Suppressor macrophage treated with lipopolysaccharide for 1 hour (primary cell): Measurements from ENCODE around the gene P4HA1.

Experiments used
- DNase-seq, 3 donors: peaks; one replicate each; pipeline ENCODE4 v3.0.0-alpha.2; 2020 to 2022

The P4HA1 gene

DNA sequence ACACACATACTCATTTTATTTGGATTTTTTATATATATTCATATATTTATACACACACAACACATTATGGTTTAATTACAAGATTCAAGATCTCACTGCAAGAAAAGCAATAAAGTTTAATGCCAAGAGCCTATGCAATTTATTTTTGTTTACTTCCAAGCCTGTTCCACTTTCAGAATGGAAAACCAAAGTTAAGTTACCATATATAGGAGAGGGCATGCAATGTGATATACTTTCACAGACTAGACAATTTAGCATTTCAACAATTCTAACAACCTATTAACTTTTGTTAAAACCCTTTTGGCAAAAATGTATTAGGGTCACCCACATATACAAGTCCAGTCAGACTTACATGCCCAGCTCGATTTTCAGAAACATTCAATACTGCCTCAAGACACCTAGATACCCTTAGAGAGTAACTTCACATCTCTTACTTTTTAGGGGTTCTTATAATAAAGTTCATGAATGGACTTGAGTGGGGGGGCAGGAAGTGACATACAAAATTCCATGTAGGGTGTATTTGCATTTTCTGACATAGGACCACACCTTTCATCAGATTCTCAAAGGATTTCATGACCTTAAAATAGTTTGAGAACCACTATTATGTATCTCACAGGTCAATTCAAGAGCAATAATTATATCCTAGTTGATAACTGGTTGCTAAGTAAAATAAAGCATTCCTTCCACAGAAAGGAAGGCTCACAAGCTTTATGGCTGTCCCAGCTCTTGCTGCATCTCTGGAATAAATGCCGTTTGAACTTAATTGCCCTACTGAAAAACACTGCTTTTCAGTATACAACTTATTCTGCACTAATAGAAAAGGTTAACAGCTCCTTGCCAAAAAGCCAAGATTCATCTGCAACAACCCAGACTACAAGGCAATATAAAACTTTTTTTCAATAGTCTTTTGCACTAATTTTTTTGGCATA is 2.5 kb downstream of the P4HA1 start:
- DNase-seq, result peak in 1 of 3 donors; percentile 13

GRCh38 chr10:73092830-73093229 is 3.8 kb downstream of the P4HA1 start:
- no peak for DNase-seq

DNA sequence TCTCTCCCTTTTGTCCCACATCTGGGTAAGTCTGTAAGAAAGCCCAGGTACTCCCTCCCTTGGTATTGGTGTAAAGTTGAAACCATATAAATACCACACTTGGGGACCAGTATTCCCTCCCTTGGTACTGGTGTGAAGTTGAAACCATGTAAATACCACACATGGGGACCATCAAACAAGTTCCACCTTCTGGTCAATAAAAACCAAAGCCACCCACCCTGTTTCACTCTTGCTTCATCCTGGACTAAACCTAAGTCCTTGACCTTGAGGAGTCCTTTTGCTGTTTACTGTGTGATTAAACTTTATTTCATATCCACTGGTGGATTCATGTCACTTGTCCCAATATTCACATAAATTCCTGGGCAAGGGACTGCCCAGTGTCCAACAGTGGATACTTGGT is 8.4 kb downstream of the P4HA1 start:
- peak; percentile 15 to 25 (median 25) for DNase-seq

DNA sequence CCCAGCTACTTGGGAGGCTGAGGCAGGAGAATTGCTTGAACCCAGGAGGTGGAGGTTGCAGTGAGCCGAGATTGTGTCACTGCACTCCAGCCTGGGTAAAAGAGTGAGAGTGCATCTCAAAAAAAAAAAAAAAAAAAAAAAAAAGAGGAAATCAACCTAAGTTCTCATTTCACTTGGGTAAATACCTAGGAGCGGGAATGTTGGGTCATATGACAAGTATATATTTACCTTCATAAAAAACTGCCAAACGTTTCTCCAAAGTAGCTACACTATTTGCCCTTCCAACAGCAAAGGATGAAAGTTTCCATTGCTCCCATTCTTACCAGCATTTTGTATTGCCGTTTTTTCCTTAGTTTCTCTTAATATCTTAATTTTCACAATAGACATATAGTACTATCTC is 9.8 kb downstream of the P4HA1 start:
- DNase-seq, result peak in 1 of 3 donors; percentile 23

DNA sequence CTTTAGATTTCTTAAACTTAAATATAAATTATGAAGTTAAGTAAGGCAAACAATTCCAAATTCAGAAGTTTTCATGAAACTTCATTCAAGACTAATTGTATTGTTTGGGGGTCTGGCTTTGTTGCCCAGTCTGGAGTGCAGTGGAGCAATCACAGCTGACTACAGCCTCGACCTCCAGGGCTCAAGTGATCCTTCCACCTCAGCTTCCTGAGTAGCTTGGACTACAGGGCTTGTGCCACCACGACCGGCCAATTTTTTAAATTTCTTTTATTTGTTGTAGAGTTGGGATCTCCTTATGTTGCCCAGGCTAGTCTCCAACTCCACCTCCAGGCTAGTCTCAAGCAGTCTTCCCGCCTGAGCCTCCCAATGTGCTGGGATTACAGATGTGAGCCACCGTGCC is 12.5 kb downstream of the P4HA1 start:
- DNase-seq, result no peak

GRCh38 chr10:73083221-73083620 is 13.4 kb downstream of the P4HA1 start:
- DNase-seq, result no peak

DNA sequence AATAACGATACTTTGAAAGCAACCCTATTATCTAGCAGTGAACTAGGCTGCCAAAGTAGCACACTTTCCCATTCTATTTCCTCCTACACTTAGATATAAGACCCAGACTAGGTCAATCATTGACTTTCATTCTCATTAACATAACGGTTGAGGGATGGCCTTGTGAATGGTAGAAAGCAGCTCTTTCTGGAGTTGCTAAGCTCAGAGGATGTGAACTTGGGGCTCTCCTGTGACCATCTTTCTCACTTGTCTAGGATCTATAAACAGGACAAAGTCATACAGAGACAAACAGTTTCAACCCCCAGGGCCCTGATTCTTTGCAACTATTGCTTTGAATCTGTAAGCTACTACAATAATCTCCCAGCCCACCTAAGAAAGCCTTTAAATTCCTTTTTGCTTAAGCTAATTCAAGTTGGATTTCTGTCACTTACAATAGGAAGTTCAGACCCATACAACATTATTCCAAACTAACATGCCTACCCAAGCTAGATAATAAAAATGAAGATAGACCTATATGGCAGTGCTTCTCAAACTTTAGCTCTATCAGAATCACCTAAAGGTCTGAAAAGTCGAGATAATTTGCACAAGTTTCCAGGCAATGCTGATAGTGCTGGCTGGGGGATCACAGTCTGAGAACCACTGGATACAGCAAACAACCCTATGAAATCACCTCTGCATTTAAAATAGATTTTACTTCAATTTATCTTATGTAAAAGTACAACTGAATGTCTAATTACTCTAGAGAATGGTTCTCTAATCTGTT is 16.7 kb downstream of the P4HA1 start:
- DNase-seq, result no peak

GRCh38 chr10:73076360-73077183 is 20.1 kb downstream of the P4HA1 start:
- DNase-seq, result peak; percentile 33 to 50 (median 38)

DNA sequence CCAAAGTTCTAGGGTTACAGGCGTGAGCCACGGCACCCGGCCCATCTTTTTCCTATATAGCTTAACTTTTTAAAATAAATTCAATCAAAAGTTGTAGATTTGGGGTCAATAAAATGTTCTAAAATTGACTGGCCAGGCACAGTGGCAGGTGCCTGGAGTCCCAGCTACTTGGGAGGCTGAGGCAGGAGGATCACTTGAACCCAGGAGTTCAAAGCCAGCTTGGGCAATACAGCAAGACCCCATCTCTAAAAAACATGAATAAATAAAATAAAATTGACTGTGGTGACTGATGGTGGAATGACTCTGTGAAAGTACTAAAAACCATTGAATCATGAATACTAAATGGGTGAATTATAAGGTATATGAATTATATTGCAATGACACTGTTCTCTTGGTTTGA is 20.8 kb downstream of the P4HA1 start:
- no peak for DNase-seq

DNA sequence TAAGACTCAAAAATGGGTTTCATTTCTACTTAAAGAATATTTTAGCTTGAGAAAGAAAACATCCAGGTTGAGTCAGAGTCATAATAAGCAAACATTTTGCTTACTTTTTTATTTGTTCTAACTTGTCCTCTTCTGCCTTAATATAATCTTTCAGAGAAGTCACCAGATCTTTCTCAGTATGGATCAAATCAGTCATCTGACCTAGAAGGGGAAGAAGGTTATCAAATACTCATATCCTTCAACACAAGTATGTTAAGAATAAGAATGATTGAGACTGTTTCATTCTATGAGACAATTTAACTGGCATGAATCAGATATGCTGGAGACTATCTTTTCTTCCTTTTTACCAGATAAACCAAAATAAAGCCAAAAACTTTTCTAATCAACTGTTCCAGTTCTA is 23.0 kb downstream of the P4HA1 start:
- no peak for DNase-seq

DNA sequence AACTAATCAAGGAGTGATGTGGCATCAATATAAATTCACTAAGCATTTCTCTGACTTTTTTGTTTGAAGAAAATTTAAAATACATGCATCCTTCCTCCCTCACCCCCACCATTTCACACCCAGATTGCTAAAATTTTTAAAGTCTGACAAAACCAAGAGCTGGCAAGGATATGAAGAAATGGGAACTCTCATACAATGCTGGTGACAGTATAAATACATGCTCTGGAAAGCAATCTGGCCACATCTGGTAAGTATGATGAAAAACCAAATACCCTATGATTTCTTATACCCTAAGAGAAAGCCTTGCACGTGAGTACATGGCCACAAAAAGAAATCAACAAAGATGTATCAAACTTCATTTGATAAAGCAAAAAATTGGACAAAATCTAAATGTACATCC is 31.2 kb downstream of the P4HA1 start:
- no peak for DNase-seq

DNA sequence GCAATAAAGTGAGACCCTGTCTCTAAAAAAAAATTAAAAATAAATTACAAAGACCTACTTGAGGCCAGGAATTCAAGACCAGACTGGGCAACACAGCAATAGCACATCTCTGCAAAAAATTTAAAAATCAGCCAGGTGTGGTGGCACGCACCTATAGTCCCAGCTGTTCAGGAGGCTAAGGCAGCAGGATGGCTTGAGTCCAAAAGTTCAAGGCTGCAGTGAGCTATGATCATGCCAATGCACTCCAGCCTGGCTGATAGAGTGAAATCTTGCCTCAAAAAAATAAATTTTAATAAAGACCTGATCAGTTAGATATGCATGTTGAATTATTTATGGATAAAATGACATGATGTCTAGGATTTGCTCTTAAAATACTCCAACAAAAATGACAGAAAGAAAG is 34.9 kb downstream of the P4HA1 start:
- no peak for DNase-seq

- DNase-seq, result peak; percentile 10 to 35 (median 34)
Observed at GRCh38 chr10:73060738-73061635, 35.7 kb downstream of the P4HA1 start.

DNA sequence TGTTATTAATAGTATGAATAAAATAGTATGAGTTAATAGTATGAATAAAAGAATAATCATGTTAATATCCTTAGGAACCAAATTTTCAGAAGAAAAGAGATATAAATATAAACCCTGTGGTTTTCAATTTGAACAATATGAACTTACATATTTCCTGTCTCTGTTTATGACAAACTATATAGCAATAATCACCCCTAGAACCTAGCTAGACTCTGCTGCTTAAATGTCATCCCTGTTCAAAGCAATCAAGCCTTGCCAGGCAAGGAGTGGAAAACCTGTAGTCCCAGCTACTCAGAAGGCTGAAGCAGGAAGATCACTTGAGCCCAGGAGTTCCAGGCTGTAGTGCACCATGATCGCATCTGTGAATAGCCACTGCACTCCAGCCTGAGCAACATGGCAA is 36.5 kb downstream of the P4HA1 start:
- DNase-seq, result no peak

- DNase-seq, result no peak
Observed at GRCh38 chr10:73058057-73058591, 38.5 kb downstream of the P4HA1 start.

DNA sequence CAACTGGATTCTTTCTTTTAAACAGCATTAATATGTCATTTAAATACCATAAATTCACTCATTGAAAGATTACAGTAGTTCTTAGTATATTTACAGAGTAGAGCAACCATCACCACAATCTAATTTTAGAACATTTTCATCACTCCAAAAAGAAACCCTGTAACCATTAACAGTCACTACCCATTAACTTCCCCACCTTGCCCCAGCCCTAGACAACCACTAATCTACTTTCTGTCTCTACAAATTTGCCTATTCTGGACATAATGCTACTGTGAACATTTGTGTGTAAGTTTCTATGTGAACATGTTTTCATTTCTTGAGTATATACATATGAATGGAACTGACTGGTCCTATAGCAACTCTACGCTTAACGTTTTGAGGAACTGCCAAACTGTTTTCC is 42.4 kb downstream of the P4HA1 start:
- DNase-seq, result no peak

DNA sequence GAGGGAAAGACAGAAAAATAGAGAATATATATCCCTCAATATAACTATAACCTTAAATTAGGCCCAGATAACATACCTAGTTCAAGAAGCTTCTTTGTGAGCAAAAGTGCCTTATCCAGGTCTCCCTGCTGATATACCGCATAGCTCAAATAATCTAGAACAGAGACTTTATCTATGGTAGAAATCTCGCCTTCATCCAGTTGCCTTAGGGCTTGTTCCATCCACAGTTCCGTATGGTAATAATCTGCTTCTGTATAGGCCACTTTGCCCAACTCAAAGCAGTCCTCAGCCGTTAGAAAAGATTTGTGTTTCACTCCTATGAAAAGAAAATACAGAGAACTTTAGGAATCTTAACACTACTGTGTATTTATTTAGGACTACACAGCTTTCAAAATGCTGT is 43.4 kb downstream of the P4HA1 start:
- DNase-seq, result no peak

- no peak for DNase-seq
Observed at GRCh38 chr10:73044378-73045285, 52.0 kb downstream of the P4HA1 start.

DNA sequence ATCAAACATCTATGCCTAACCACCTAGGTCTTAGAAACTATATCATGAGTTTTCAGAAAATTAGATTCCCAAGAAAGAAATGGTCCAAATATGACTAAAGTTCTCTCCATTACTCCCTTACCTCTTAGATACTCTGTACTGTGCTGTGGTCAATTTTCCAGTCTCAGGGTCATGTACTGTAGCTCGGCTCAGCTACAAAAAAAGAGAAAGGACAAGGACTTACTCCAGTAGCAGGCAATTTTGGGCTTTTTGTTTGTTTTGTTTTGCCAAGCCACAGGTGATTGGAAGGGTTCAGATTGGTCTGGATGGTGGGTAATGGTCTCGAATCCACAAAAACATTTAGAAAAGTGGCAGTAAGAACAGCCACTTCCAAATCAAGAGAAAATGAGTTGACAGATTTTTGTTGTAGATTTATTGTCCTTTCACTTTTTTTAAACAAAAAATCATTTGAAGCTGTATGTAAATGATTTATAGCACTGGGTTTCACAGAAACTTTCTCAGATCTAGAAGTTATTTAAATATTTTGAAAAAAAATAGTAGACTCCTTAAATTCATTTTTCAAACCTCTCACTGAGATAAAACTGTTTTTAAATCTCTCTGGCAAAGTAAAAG is 52.8 kb downstream of the P4HA1 start:
- DNase-seq, result no peak

DNA sequence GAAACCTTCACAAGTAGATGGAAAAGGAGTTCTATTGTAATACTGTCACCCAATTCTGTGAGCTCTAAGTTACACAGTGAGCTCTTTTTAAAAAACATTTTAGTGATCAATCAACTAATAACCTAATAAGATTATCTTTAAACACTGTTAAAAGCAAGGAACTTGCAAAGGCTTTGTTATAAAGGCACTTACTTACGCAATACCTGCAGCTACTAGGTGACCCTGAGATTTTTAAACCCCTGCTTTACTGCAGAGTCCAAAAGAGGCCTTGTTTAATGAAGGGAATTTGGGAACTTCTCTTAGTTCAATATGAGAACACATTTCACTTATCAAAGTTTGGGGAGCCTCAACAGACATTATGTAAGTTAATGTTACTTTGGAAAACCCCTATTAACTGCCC is 53.3 kb downstream of the P4HA1 start:
- no peak for DNase-seq
